ENCODE data around the gene ZDHHC22. TPM values are rescaled to one million over a fixed set of nuclear protein-coding genes. Genes with fewer than 3 reads are reported as not detected.

The ZDHHC22 gene
- total and polyA plus RNA-seq, 4 donors = 5.6 to 47.3 (median 28.4) TPM

- Histone ChIP-seq H3K4me1 (ENCODE audit: control insufficient read depth, insufficient read depth, low read length) (peaks cover 17% of the 10 kb centered on the region), H3K36me3 (ENCODE audit: control insufficient read depth, insufficient read depth, low read length) (peaks cover 18% of the 10 kb centered on the region), H3K27ac (ENCODE audit: low read depth, low read length) (peak overlapping the region; percentile 93), H3K9me3 (ENCODE audit: control insufficient read depth, insufficient read depth, low read length) (no peaks in the 10 kb centered on the region), H3K27me3 (ENCODE audit: control insufficient read depth, insufficient read depth, low read length) (no peaks in the 10 kb centered on the region), H3K4me3 (ENCODE audit: low read depth, low read length) (no peak overlapping the region)
- no peak for DNase-seq (ENCODE audit: low read depth in 4 of 6, low spot score in 6 of 6)
- WGBS (ENCODE audit: insufficient coverage) = 50% methylated on average over 1 of the region's 6 CpGs
Observed at GRCh38 chr14:77109656-77110055, 31.9 kb downstream of the ZDHHC22 start.

- no peak for DNase-seq (ENCODE audit: low read depth in 4 of 6, low spot score in 6 of 6)
- 85% methylated on average over 2 of the region's 2 CpGs for WGBS (ENCODE audit: insufficient coverage)
- Histone ChIP-seq H3K36me3 (ENCODE audit: control insufficient read depth, insufficient read depth, low read length) (peaks cover 9% of the 10 kb centered on the region), H3K27ac (ENCODE audit: low read depth, low read length) (no peak overlapping the region), H3K27me3 (ENCODE audit: control insufficient read depth, insufficient read depth, low read length) (no peaks in the 10 kb centered on the region), H3K4me1 (ENCODE audit: control insufficient read depth, insufficient read depth, low read length) (peaks cover 26% of the 10 kb centered on the region), H3K9me3 (ENCODE audit: control insufficient read depth, insufficient read depth, low read length) (no peaks in the 10 kb centered on the region), H3K4me3 (ENCODE audit: low read depth, low read length) (no peak overlapping the region)
Observed at GRCh38 chr14:77108753-77109152, 32.8 kb downstream of the ZDHHC22 start.

GRCh38 chr14:77107228-77107627, 34.4 kb downstream of the ZDHHC22 start:
- no peaks in the 10 kb centered on the region for H3K9me3 ChIP-seq (ENCODE audit: control insufficient read depth, insufficient read depth, low read length)
- no peak for DNase-seq (ENCODE audit: low read depth in 4 of 6, low spot score in 6 of 6)
- no peak overlapping the region for H3K27ac ChIP-seq (ENCODE audit: low read depth, low read length)
- no CpG with 5 or more reads among the region's 2 CpGs for WGBS (ENCODE audit: insufficient coverage)
- no peak overlapping the region for H3K4me3 ChIP-seq (ENCODE audit: low read depth, low read length)
- peaks cover 27% of the 10 kb centered on the region for H3K4me1 ChIP-seq (ENCODE audit: control insufficient read depth, insufficient read depth, low read length)
- H3K27me3 ChIP-seq (ENCODE audit: control insufficient read depth, insufficient read depth, low read length) = no peaks in the 10 kb centered on the region
- H3K36me3 ChIP-seq (ENCODE audit: control insufficient read depth, insufficient read depth, low read length) = peaks cover 3% of the 10 kb centered on the region

- no peaks in the 10 kb centered on the region for H3K27me3 ChIP-seq (ENCODE audit: control insufficient read depth, insufficient read depth, low read length)
- H3K27ac ChIP-seq (ENCODE audit: low read depth, low read length) = peak overlapping the region; percentile 92
- H3K4me1 ChIP-seq (ENCODE audit: control insufficient read depth, insufficient read depth, low read length) = peaks cover 33% of the 10 kb centered on the region
- no peaks in the 10 kb centered on the region for H3K9me3 ChIP-seq (ENCODE audit: control insufficient read depth, insufficient read depth, low read length)
- 85% methylated on average over 2 of the region's 3 CpGs for WGBS (ENCODE audit: insufficient coverage)
- peaks cover 3% of the 10 kb centered on the region for H3K36me3 ChIP-seq (ENCODE audit: control insufficient read depth, insufficient read depth, low read length)
- DNase-seq (ENCODE audit: low read depth in 4 of 6, low spot score in 6 of 6) = no peak
- no peak overlapping the region for H3K4me3 ChIP-seq (ENCODE audit: low read depth, low read length)
Observed at GRCh38 chr14:77106666-77107065, 34.9 kb downstream of the ZDHHC22 start.

GRCh38 chr14:77105145-77105939, 36.2 kb downstream of the ZDHHC22 start:
- Histone ChIP-seq H3K4me3 (ENCODE audit: low read depth, low read length) (no peak overlapping the region), H3K9me3 (ENCODE audit: control insufficient read depth, insufficient read depth, low read length) (no peaks in the 10 kb centered on the region), H3K36me3 (ENCODE audit: control insufficient read depth, insufficient read depth, low read length) (no peaks in the 10 kb centered on the region), H3K4me1 (ENCODE audit: control insufficient read depth, insufficient read depth, low read length) (peaks cover 37% of the 10 kb centered on the region), H3K27me3 (ENCODE audit: control insufficient read depth, insufficient read depth, low read length) (no peaks in the 10 kb centered on the region), H3K27ac (ENCODE audit: low read depth, low read length) (peak overlapping the region; percentile 92)
- WGBS (ENCODE audit: insufficient coverage) = 5% methylated on average over 3 of the region's 6 CpGs
- peak in 3 of 6 donors; percentile 73 to 91 (median 88) for DNase-seq (ENCODE audit: low read depth in 4 of 6, low spot score in 6 of 6)

- 52% methylated on average over 2 of the region's 3 CpGs for WGBS (ENCODE audit: insufficient coverage)
- H3K4me1 ChIP-seq (ENCODE audit: control insufficient read depth, insufficient read depth, low read length) = peaks cover 39% of the 10 kb centered on the region
- no peak overlapping the region for H3K4me3 ChIP-seq (ENCODE audit: low read depth, low read length)
- no peaks in the 10 kb centered on the region for H3K27me3 ChIP-seq (ENCODE audit: control insufficient read depth, insufficient read depth, low read length)
- DNase-seq (ENCODE audit: low read depth in 4 of 6, low spot score in 6 of 6) = no peak
- H3K27ac ChIP-seq (ENCODE audit: low read depth, low read length) = peak overlapping the region; percentile 92
- no peaks in the 10 kb centered on the region for H3K9me3 ChIP-seq (ENCODE audit: control insufficient read depth, insufficient read depth, low read length)
- H3K36me3 ChIP-seq (ENCODE audit: control insufficient read depth, insufficient read depth, low read length) = no peaks in the 10 kb centered on the region
Observed at GRCh38 chr14:77104393-77104792, 37.2 kb downstream of the ZDHHC22 start.

GRCh38 chr14:77103951-77104350, 37.6 kb downstream of the ZDHHC22 start:
- no peaks in the 10 kb centered on the region for H3K36me3 ChIP-seq (ENCODE audit: control insufficient read depth, insufficient read depth, low read length)
- H3K27ac ChIP-seq (ENCODE audit: low read depth, low read length) = peak overlapping the region; percentile 92
- WGBS (ENCODE audit: insufficient coverage) = 64% methylated on average over 5 of the region's 6 CpGs
- H3K27me3 ChIP-seq (ENCODE audit: control insufficient read depth, insufficient read depth, low read length) = no peaks in the 10 kb centered on the region
- H3K4me3 ChIP-seq (ENCODE audit: low read depth, low read length) = no peak overlapping the region
- peak in 2 of 6 donors; percentile 52 to 77 for DNase-seq (ENCODE audit: low read depth in 4 of 6, low spot score in 6 of 6)
- no peaks in the 10 kb centered on the region for H3K9me3 ChIP-seq (ENCODE audit: control insufficient read depth, insufficient read depth, low read length)
- H3K4me1 ChIP-seq (ENCODE audit: control insufficient read depth, insufficient read depth, low read length) = peaks cover 42% of the 10 kb centered on the region

GRCh38 chr14:77103475-77103874, 38.1 kb downstream of the ZDHHC22 start:
- H3K9me3 ChIP-seq (ENCODE audit: control insufficient read depth, insufficient read depth, low read length) = no peaks in the 10 kb centered on the region
- H3K27me3 ChIP-seq (ENCODE audit: control insufficient read depth, insufficient read depth, low read length) = no peaks in the 10 kb centered on the region
- DNase-seq (ENCODE audit: low read depth in 4 of 6, low spot score in 6 of 6) = no peak
- H3K4me1 ChIP-seq (ENCODE audit: control insufficient read depth, insufficient read depth, low read length) = peaks cover 47% of the 10 kb centered on the region
- no peaks in the 10 kb centered on the region for H3K36me3 ChIP-seq (ENCODE audit: control insufficient read depth, insufficient read depth, low read length)
- peak overlapping the region; percentile 92 for H3K27ac ChIP-seq (ENCODE audit: low read depth, low read length)
- no peak overlapping the region for H3K4me3 ChIP-seq (ENCODE audit: low read depth, low read length)

- no peak for DNase-seq (ENCODE audit: low read depth in 4 of 6, low spot score in 6 of 6)
- H3K36me3 ChIP-seq (ENCODE audit: control insufficient read depth, insufficient read depth, low read length) = no peaks in the 10 kb centered on the region
- peaks cover 48% of the 10 kb centered on the region for H3K4me1 ChIP-seq (ENCODE audit: control insufficient read depth, insufficient read depth, low read length)
- 80% methylated on average over 3 of the region's 4 CpGs for WGBS (ENCODE audit: insufficient coverage)
- no peaks in the 10 kb centered on the region for H3K27me3 ChIP-seq (ENCODE audit: control insufficient read depth, insufficient read depth, low read length)
- H3K9me3 ChIP-seq (ENCODE audit: control insufficient read depth, insufficient read depth, low read length) = no peaks in the 10 kb centered on the region
- H3K27ac ChIP-seq (ENCODE audit: low read depth, low read length) = peak overlapping the region; percentile 52
- no peak overlapping the region for H3K4me3 ChIP-seq (ENCODE audit: low read depth, low read length)
Observed at GRCh38 chr14:77102154-77102553, 39.4 kb downstream of the ZDHHC22 start.

- WGBS (ENCODE audit: insufficient coverage) = 50% methylated on average over 1 of the region's 3 CpGs
Observed at GRCh38 chr14:77100961-77101360, 40.6 kb downstream of the ZDHHC22 start.

More at GRCh38 chr14:77100961-77101360, 40.6 kb downstream of the ZDHHC22 start:
- DNase-seq (ENCODE audit: low read depth in 4 of 6, low spot score in 6 of 6) = no peak
- no peaks in the 10 kb centered on the region for H3K9me3 ChIP-seq (ENCODE audit: control insufficient read depth, insufficient read depth, low read length)
- no peaks in the 10 kb centered on the region for H3K27me3 ChIP-seq (ENCODE audit: control insufficient read depth, insufficient read depth, low read length)
- H3K4me1 ChIP-seq (ENCODE audit: control insufficient read depth, insufficient read depth, low read length) = peaks cover 47% of the 10 kb centered on the region
- H3K36me3 ChIP-seq (ENCODE audit: control insufficient read depth, insufficient read depth, low read length) = no peaks in the 10 kb centered on the region
- no peak overlapping the region for H3K4me3 ChIP-seq (ENCODE audit: low read depth, low read length)
- peak overlapping the region; percentile 29 for H3K27ac ChIP-seq (ENCODE audit: low read depth, low read length)

Data from spinal cord (tissue), 10 donors.